Natural killer cell (primary cell): ENCODE data around the gene COG5. TPM values are rescaled to one million over a fixed set of nuclear protein-coding genes. Genes with fewer than 3 reads are reported as not detected.

Experiments used
- ATAC-seq, 3 donors: fragments of 150-1000 bp in 2 of 3; fragments of 200-7000 bp in 1 of 3; cut with Tn5 transposase; 1 replicate in 1 of 3; 2 replicates in 2 of 3; pipeline ENCODE4 v1.10.0; 2021; ENCODE audit warnings: mild to moderate bottlenecking in 2 of 3, moderate library complexity in 2 of 3
- DNase-seq, 2 donors: peaks; one replicate each; pipeline versions ENCODE4 v3.0.0 to v3.0.0-alpha.2; 2013 to 2021; ENCODE audit warnings: mixed read lengths in 1 of 2
- H3K27ac ChIP-seq: one replicate; pipeline ENCODE4 v1.5.1; 2013; ENCODE audit warnings: mild to moderate bottlenecking, low read length
- H3K27me3 ChIP-seq: one replicate; pipeline ENCODE4 v1.6.1; 2013; ENCODE audit warnings: low read length; ENCODE audit not compliant: control insufficient read depth, insufficient read depth
- H3K36me3 ChIP-seq: one replicate; pipeline ENCODE4 v1.6.1; 2013; ENCODE audit warnings: low read length; ENCODE audit not compliant: control insufficient read depth, insufficient read depth
- H3K4me1 ChIP-seq: one replicate; pipeline ENCODE4 v1.6.1; 2013; ENCODE audit warnings: low read length; ENCODE audit not compliant: control insufficient read depth, insufficient read depth
- H3K4me3 ChIP-seq: one replicate; pipeline ENCODE4 v1.5.1; 2013; ENCODE audit warnings: low read length
- H3K9me3 ChIP-seq: one replicate; pipeline ENCODE4 v1.6.1; 2013; ENCODE audit warnings: low read length; ENCODE audit not compliant: control insufficient read depth, insufficient read depth
- H3K27ac Mint-ChIP-seq, 2 donors: one replicate each; pipeline ENCODE4 v1.8.0; 2022; ENCODE audit warnings: mild to moderate bottlenecking in 2 of 2, mixed read lengths in 2 of 2, moderate library complexity in 1 of 2
- H3K27me3 Mint-ChIP-seq, 2 donors: one replicate each; pipeline ENCODE4 v1.8.0; 2022; ENCODE audit warnings: low read depth in 2 of 2, mixed read lengths in 2 of 2
- H3K36me3 Mint-ChIP-seq: one replicate; pipeline ENCODE4 v1.8.0; 2022; ENCODE audit warnings: mixed read lengths
- H3K4me1 Mint-ChIP-seq, 2 donors: one replicate each; pipeline ENCODE4 v1.8.0; 2022; ENCODE audit warnings: mixed read lengths in 2 of 2
- H3K4me3 Mint-ChIP-seq: one replicate; pipeline ENCODE4 v1.8.0; 2022; ENCODE audit warnings: mild to moderate bottlenecking, moderate library complexity, mixed read lengths
- H3K9me3 Mint-ChIP-seq, 2 donors: one replicate each; pipeline ENCODE4 v1.8.0; 2022; ENCODE audit warnings: mixed read lengths in 2 of 2
- CTCF ChIP-seq: fragments of 200-600 bp; IDR thresholded peaks from one replicate; pipeline ENCODE4 v1.8.0; 2022; ENCODE audit warnings: antibody characterized with exemption
- WGBS: methylation state at CpG from one replicate; pipeline ENCODE4 v1.1.7; 2013; ENCODE audit warnings: missing lambda C conversion rate; ENCODE audit not compliant: insufficient coverage; 5-methylcytosine and 5-hydroxymethylcytosine counted together
- intact Hi-C: fragments of 100-400 bp; cut with micrococcal nuclease; formaldehyde crosslinking; loops from one replicate; pipeline ENCODE4 v1.14.2; 2022
- total RNA-seq, 4 donors: library from RNA; stranded (reverse); fragments of 120-200 nt in 1 of 4; gene quantifications; one replicate each; pipeline versions ENCODE4 v1.2.3 to v1.2.4, GENCODE V29; 2013 to 2022

COG5 gene
- total RNA-seq, 3 donors from 2014 or later (not counting 1 experiment from before 2014, with no cell fraction given): 49.2 to 54.6 (median 54.2) TPM

- Histone ChIP-seq H3K27ac (no peak overlapping the region), H3K27me3 (no peaks in the 10 kb centered on the region), H3K9me3 (no peaks in the 10 kb centered on the region), H3K36me3 (peaks cover 5% of the 10 kb centered on the region), H3K4me1 (no peaks in the 10 kb centered on the region), H3K4me3 (no peak overlapping the region)
- 95% methylated on average over 4 of the region's 4 CpGs for WGBS
- H3K36me3 Mint-ChIP-seq: peaks cover 5% of the 10 kb centered on the region
- no peak for TF ChIP-seq CTCF
- no peak overlapping the region for H3K4me3 Mint-ChIP-seq
- DNase-seq (no peak), ATAC-seq (no peak)
- no peaks in the 10 kb centered on the region for H3K27me3 Mint-ChIP-seq
- intact Hi-C loops: no loop called here
- no peaks in the 10 kb centered on the region for H3K4me1 Mint-ChIP-seq
- no peak overlapping the region for H3K27ac Mint-ChIP-seq
- H3K9me3 Mint-ChIP-seq: no peaks in the 10 kb centered on the region
These were observed 287.4 kb downstream of the COG5 start for GRCh38 chr7:107276220-107276827.

GRCh38 chr7:107274506-107274905 lies 289.2 kb downstream of the COG5 start:
- DNase-seq (no peak), ATAC-seq (no peak)
- H3K4me1 ChIP-seq: no peaks in the 10 kb centered on the region
- no peaks in the 10 kb centered on the region for H3K9me3 ChIP-seq
- no peak overlapping the region for H3K27ac Mint-ChIP-seq
- no peak overlapping the region for H3K4me3 ChIP-seq
- H3K4me3 Mint-ChIP-seq: no peak overlapping the region
- no peaks in the 10 kb centered on the region for H3K9me3 Mint-ChIP-seq
- H3K4me1 Mint-ChIP-seq: no peaks in the 10 kb centered on the region
- TF ChIP-seq CTCF: no peak
- WGBS: 96% methylated on average over 5 of the region's 5 CpGs
- H3K36me3 Mint-ChIP-seq: peaks cover 5% of the 10 kb centered on the region
- peaks cover 2% of the 10 kb centered on the region for H3K36me3 ChIP-seq
- intact Hi-C loops: no loop called here
- no peaks in the 10 kb centered on the region for H3K27me3 ChIP-seq
- H3K27me3 Mint-ChIP-seq: no peaks in the 10 kb centered on the region
- H3K27ac ChIP-seq: no peak overlapping the region

- H3K27ac Mint-ChIP-seq: no peak overlapping the region
- H3K4me3 Mint-ChIP-seq: no peak overlapping the region
- no peaks in the 10 kb centered on the region for H3K9me3 Mint-ChIP-seq
- H3K27ac ChIP-seq: no peak overlapping the region
- no peak for DNase-seq
- H3K4me1 Mint-ChIP-seq: no peaks in the 10 kb centered on the region
- intact Hi-C loops: no loop called here
- H3K36me3 ChIP-seq: peaks cover 2% of the 10 kb centered on the region
- H3K36me3 Mint-ChIP-seq: peaks cover 5% of the 10 kb centered on the region
- no peaks in the 10 kb centered on the region for H3K27me3 ChIP-seq
- no peak for ATAC-seq
- TF ChIP-seq CTCF: no peak
- H3K27me3 Mint-ChIP-seq: no peaks in the 10 kb centered on the region
- WGBS: 96% methylated on average over 3 of the region's 3 CpGs
- H3K4me1 ChIP-seq: no peaks in the 10 kb centered on the region
- H3K9me3 ChIP-seq: no peaks in the 10 kb centered on the region
- H3K4me3 ChIP-seq: no peak overlapping the region
These were observed 293.9 kb downstream of the COG5 start for GRCh38 chr7:107269790-107270189.

- Histone ChIP-seq H3K4me3 (no peak overlapping the region), H3K27me3 (no peaks in the 10 kb centered on the region), H3K27ac (no peak overlapping the region), H3K4me1 (no peaks in the 10 kb centered on the region), H3K36me3 (no peaks in the 10 kb centered on the region), H3K9me3 (no peaks in the 10 kb centered on the region)
- Mint-ChIP-seq H3K4me3 (no peak overlapping the region), H3K4me1 (no peaks in the 10 kb centered on the region), H3K9me3 (no peaks in the 10 kb centered on the region), H3K27ac (no peak overlapping the region), H3K27me3 (no peaks in the 10 kb centered on the region), H3K36me3 (no peaks in the 10 kb centered on the region)
- ATAC-seq (no peak), DNase-seq (no peak)
- WGBS: no CpG with 5 or more reads among the region's 2 CpGs
- intact Hi-C loops: no loop called here
- no peak for TF ChIP-seq CTCF
These were observed 295.1 kb downstream of the COG5 start for GRCh38 chr7:107268594-107268993.
